ENCODE results near the gene RPL19.
A peak's percentile ranks its signal among the peaks of the same experiment; 100 is the strongest.
"Not testable (repeated sequence)": the region's sequence is repeated elsewhere in the genome, so short reads cannot be mapped to it uniquely, and the experiment has no call there.

RPL19 gene

GRCh38 chr17:39166437-39167335 lies 33.4 kb upstream of the RPL19 start:
- H3K36me3 ChIP-seq (replicated peaks): no peaks in the 10 kb centered on the region
- H3K9me3 ChIP-seq: no peaks in the 10 kb centered on the region
- H3K4me1 ChIP-seq: peaks cover 8% of the 10 kb centered on the region
- in situ Hi-C loops (cut with MboI; ENCODE audit: low sequenced_read_pairs): no loop called here
- DNase-seq (ENCODE audit: low spot score in 2 of 2): peak in 1 of 2 experiments; percentile 30
- no peak overlapping the region for H3K4me3 ChIP-seq
- 0 out of 2 replicates have a peak, but pooled peaks cover 2% of the 10 kb centered on the region for H3K27me3 ChIP-seq (ENCODE audit: low read depth)

GRCh38 chr17:39167476-39167875 lies 32.6 kb upstream of the RPL19 start:
- no peak overlapping the region for H3K4me3 ChIP-seq
- in situ Hi-C loops (cut with MboI; ENCODE audit: low sequenced_read_pairs): no loop called here

GRCh38 chr17:39168503-39168902 lies 31.6 kb upstream of the RPL19 start:
- H3K36me3 ChIP-seq (replicated peaks); H3K4me1 ChIP-seq; H3K9me3 ChIP-seq; DNase-seq (ENCODE audit: low spot score in 2 of 2); in situ Hi-C loops (cut with MboI; ENCODE audit: low sequenced_read_pairs); H3K27me3 ChIP-seq (ENCODE audit: low read depth); H3K4me3 ChIP-seq: not testable (repeated sequence)

More at GRCh38 chr17:39167476-39167875, 32.6 kb upstream of the RPL19 start:
- peaks cover 8% of the 10 kb centered on the region for H3K4me1 ChIP-seq
- no peak for DNase-seq (ENCODE audit: low spot score in 2 of 2)
- H3K36me3 ChIP-seq (replicated peaks): no peaks in the 10 kb centered on the region
- H3K27me3 ChIP-seq (ENCODE audit: low read depth): 0 out of 2 replicates have a peak, but pooled peaks cover 2% of the 10 kb centered on the region
- no peaks in the 10 kb centered on the region for H3K9me3 ChIP-seq

GRCh38 chr17:39169101-39169500 lies 31.0 kb upstream of the RPL19 start:
- Histone ChIP-seq H3K9me3 (no peaks in the 10 kb centered on the region), H3K36me3 (replicated peaks) (no peaks in the 10 kb centered on the region), H3K4me3 (no peak overlapping the region), H3K4me1 (peaks cover 4% of the 10 kb centered on the region), H3K27me3 (ENCODE audit: low read depth) (0 out of 2 replicates have a peak, but pooled peaks cover 2% of the 10 kb centered on the region)
- in situ Hi-C loops (cut with MboI; ENCODE audit: low sequenced_read_pairs): no loop called here
- no peak for DNase-seq (ENCODE audit: low spot score in 2 of 2)

GRCh38 chr17:39169518-39169917 lies 30.6 kb upstream of the RPL19 start:
- H3K4me1 ChIP-seq: no peaks in the 10 kb centered on the region
- no peak for DNase-seq (ENCODE audit: low spot score in 2 of 2)
- in situ Hi-C loops (cut with MboI; ENCODE audit: low sequenced_read_pairs): no loop called here

GRCh38 chr17:39170109-39170508 lies 30.0 kb upstream of the RPL19 start:
- no peaks in the 10 kb centered on the region for H3K4me1 ChIP-seq
- peaks cover under 1% of the 10 kb centered on the region for H3K36me3 ChIP-seq (replicated peaks)
- H3K27me3 ChIP-seq (ENCODE audit: low read depth): 0 out of 2 replicates have a peak, but pooled peaks cover 2% of the 10 kb centered on the region
- in situ Hi-C loops (cut with MboI; ENCODE audit: low sequenced_read_pairs): no loop called here
- no peak overlapping the region for H3K4me3 ChIP-seq
- no peak for DNase-seq (ENCODE audit: low spot score in 2 of 2)
- no peaks in the 10 kb centered on the region for H3K9me3 ChIP-seq

More at GRCh38 chr17:39169518-39169917, 30.6 kb upstream of the RPL19 start:
- Histone ChIP-seq H3K9me3 (no peaks in the 10 kb centered on the region), H3K4me3 (no peak overlapping the region), H3K36me3 (replicated peaks) (no peaks in the 10 kb centered on the region), H3K27me3 (ENCODE audit: low read depth) (0 out of 2 replicates have a peak, but pooled peaks cover 2% of the 10 kb centered on the region)

GRCh38 chr17:39170558-39170957 lies 29.5 kb upstream of the RPL19 start:
- no peak for DNase-seq (ENCODE audit: low spot score in 2 of 2)
- Histone ChIP-seq H3K36me3 (replicated peaks) (peaks cover 5% of the 10 kb centered on the region), H3K4me3 (no peak overlapping the region), H3K4me1 (no peaks in the 10 kb centered on the region), H3K27me3 (ENCODE audit: low read depth) (0 out of 2 replicates have a peak, but pooled peaks cover 2% of the 10 kb centered on the region), H3K9me3 (no peaks in the 10 kb centered on the region)
- in situ Hi-C loops (cut with MboI; ENCODE audit: low sequenced_read_pairs): no loop called here

- Histone ChIP-seq H3K36me3 (replicated peaks) (peaks cover 14% of the 10 kb centered on the region), H3K27me3 (ENCODE audit: low read depth) (0 out of 2 replicates have a peak, but pooled peaks cover 2% of the 10 kb centered on the region), H3K4me1 (no peaks in the 10 kb centered on the region), H3K9me3 (no peaks in the 10 kb centered on the region), H3K4me3 (no peak overlapping the region)
- DNase-seq (ENCODE audit: low spot score in 2 of 2): no peak
- in situ Hi-C loops (cut with MboI; ENCODE audit: low sequenced_read_pairs): no loop called here
Measured at GRCh38 chr17:39171933-39172332, 28.1 kb upstream of the RPL19 start.

GRCh38 chr17:39173080-39173479 lies 27.0 kb upstream of the RPL19 start:
- Histone ChIP-seq H3K4me3 (no peak overlapping the region), H3K9me3 (no peaks in the 10 kb centered on the region), H3K4me1 (peaks cover 3% of the 10 kb centered on the region; the same call in 1 of the 2 replicates), H3K36me3 (replicated peaks) (peaks cover 19% of the 10 kb centered on the region), H3K27me3 (ENCODE audit: low read depth) (0 out of 2 replicates have a peak, but pooled peaks cover 2% of the 10 kb centered on the region)
- in situ Hi-C loops (cut with MboI; ENCODE audit: low sequenced_read_pairs): no loop called here
- no peak for DNase-seq (ENCODE audit: low spot score in 2 of 2)

GRCh38 chr17:39173526-39174274 lies 26.4 kb upstream of the RPL19 start:
- Histone ChIP-seq H3K4me3 (no peak overlapping the region), H3K27me3 (ENCODE audit: low read depth) (0 out of 2 replicates have a peak, but pooled peaks cover 2% of the 10 kb centered on the region), H3K36me3 (replicated peaks) (peaks cover 19% of the 10 kb centered on the region), H3K9me3 (no peaks in the 10 kb centered on the region), H3K4me1 (peaks cover 7% of the 10 kb centered on the region)
- in situ Hi-C loops (cut with MboI; ENCODE audit: low sequenced_read_pairs): no loop called here
- no peak for DNase-seq (ENCODE audit: low spot score in 2 of 2)

GRCh38 chr17:39174920-39175694 lies 25.0 kb upstream of the RPL19 start:
- Histone ChIP-seq H3K36me3 (replicated peaks) (peaks cover 19% of the 10 kb centered on the region), H3K27me3 (ENCODE audit: low read depth) (no peaks in the 10 kb centered on the region), H3K9me3 (no peaks in the 10 kb centered on the region), H3K4me1 (peaks cover 10% of the 10 kb centered on the region), H3K4me3 (no peak overlapping the region)
- peak; percentile 60 to 87 for DNase-seq (ENCODE audit: low spot score in 2 of 2)
- in situ Hi-C loops (cut with MboI; ENCODE audit: low sequenced_read_pairs): no loop called here

GRCh38 chr17:39175695-39176093 lies 24.4 kb upstream of the RPL19 start:
- Histone ChIP-seq H3K36me3 (replicated peaks) (peaks cover 19% of the 10 kb centered on the region), H3K4me3 (no peak overlapping the region), H3K4me1 (peaks cover 10% of the 10 kb centered on the region), H3K27me3 (ENCODE audit: low read depth) (no peaks in the 10 kb centered on the region), H3K9me3 (no peaks in the 10 kb centered on the region)
- in situ Hi-C loops (cut with MboI; ENCODE audit: low sequenced_read_pairs): no loop called here
- no peak for DNase-seq (ENCODE audit: low spot score in 2 of 2)

GRCh38 chr17:39177256-39177655 lies 22.8 kb upstream of the RPL19 start:
- in situ Hi-C loops (cut with MboI; ENCODE audit: low sequenced_read_pairs): no loop called here
- peak in 1 of 2 experiments; percentile 47 for DNase-seq (ENCODE audit: low spot score in 2 of 2)
- H3K36me3 ChIP-seq (replicated peaks): peaks cover 24% of the 10 kb centered on the region
- H3K4me1 ChIP-seq: peaks cover 10% of the 10 kb centered on the region
- H3K4me3 ChIP-seq: no peak overlapping the region
- no peaks in the 10 kb centered on the region for H3K9me3 ChIP-seq
- no peaks in the 10 kb centered on the region for H3K27me3 ChIP-seq (ENCODE audit: low read depth)
